Upper lobe of left lung (tissue), 6 donors: ENCODE measurements around the gene SPINK2. TPM values are rescaled to one million over a fixed set of nuclear protein-coding genes. Genes with fewer than 3 reads are reported as not detected.

Experiments used
- ATAC-seq, 2 donors: fragments of 200-7000 bp; cut with Tn5 transposase; one replicate each; pipeline ENCODE4 v1.9.1; 2022; ENCODE audit warnings: mild to moderate bottlenecking in 2 of 2, moderate library complexity in 2 of 2; ENCODE audit not compliant: low FRiP score in 2 of 2
- DNase-seq, 2 donors: peaks; one replicate each; pipeline ENCODE4 v3.0.0-alpha.2; 2019 to 2020
- H3K27ac ChIP-seq, 4 donors: fragments of 200-600 bp; sonication (generic); one replicate each; pipeline ENCODE4 v1.5.1; 2016 to 2019
- H3K27me3 ChIP-seq, 4 donors: fragments of 200-600 bp; sonication (generic); one replicate each; pipeline ENCODE4 v1.5.1; 2017 to 2019
- H3K36me3 ChIP-seq, 4 donors: fragments of 200-600 bp; sonication (generic); one replicate each; pipeline ENCODE4 v1.5.1; 2016 to 2019
- H3K4me1 ChIP-seq, 4 donors: fragments of 200-600 bp; sonication (generic); one replicate each; pipeline ENCODE4 v1.5.1; 2018 to 2019
- H3K4me3 ChIP-seq, 4 donors: fragments of 200-600 bp; sonication (generic); one replicate each; pipeline ENCODE4 v1.5.1; 2017 to 2019; ENCODE audit warnings: mild to moderate bottlenecking in 2 of 4, moderate library complexity in 1 of 4
- H3K9me3 ChIP-seq, 4 donors: fragments of 200-600 bp; sonication (generic); one replicate each; pipeline ENCODE4 v1.5.1; 2018 to 2019
- EP300 ChIP-seq, 4 donors: sonication (generic); formaldehyde crosslinking; IDR thresholded peaks; one replicate each; pipeline ENCODE4 v1.5.1; 2017; ENCODE audit warnings: antibody characterized with exemption in 4 of 4, control low read depth in 2 of 4
- POLR2A ChIP-seq, 4 donors: fragments of 450-650 bp; IDR thresholded peaks; one replicate each; pipeline ENCODE4 v1.5.1; 2016 to 2017; ENCODE audit warnings: antibody characterized with exemption in 4 of 4, mild to moderate bottlenecking in 2 of 4
- POLR2AphosphoS5 ChIP-seq, 2 donors: sonication (generic); formaldehyde crosslinking; IDR thresholded peaks; one replicate each; pipeline ENCODE4 v1.5.1; 2017; ENCODE audit warnings: antibody characterized with exemption in 2 of 2
- WGBS, 2 donors: methylation state at CpG; one replicate each; pipeline ENCODE4 v1.1.5; 2017 to 2018; 5-methylcytosine and 5-hydroxymethylcytosine counted together
- total RNA-seq, 6 donors: library from RNA; depleted of rRNA in 4 of 6; stranded (reverse); fragments of >200 nt in 4 of 6; gene quantifications; one replicate each; pipeline versions ENCODE4 v1.1.0 to v1.2.1, GENCODE V29; 2016 to 2021
- TF ChIP-seq, protein P1 (sequence below), 6 experiments: fragments of 450-650 bp in 4 of 6; fragments of 200-600 bp in 2 of 6; sonication (generic) in 2 of 6; IDR thresholded peaks; one replicate each; pipeline ENCODE4 v1.5.1; 2016 to 2019; ENCODE audit warnings: antibody characterized with exemption in 6 of 6
- donor health status: DM: no; HTN: no; CAD: no; lungs with moderate emphysema.
- donor health status: DM: no; HTN: yes; CAD: no; lungs with severe emphysema.

Gene SPINK2
- total RNA-seq, 6 donors from 2014 or later = not detected

DNA sequence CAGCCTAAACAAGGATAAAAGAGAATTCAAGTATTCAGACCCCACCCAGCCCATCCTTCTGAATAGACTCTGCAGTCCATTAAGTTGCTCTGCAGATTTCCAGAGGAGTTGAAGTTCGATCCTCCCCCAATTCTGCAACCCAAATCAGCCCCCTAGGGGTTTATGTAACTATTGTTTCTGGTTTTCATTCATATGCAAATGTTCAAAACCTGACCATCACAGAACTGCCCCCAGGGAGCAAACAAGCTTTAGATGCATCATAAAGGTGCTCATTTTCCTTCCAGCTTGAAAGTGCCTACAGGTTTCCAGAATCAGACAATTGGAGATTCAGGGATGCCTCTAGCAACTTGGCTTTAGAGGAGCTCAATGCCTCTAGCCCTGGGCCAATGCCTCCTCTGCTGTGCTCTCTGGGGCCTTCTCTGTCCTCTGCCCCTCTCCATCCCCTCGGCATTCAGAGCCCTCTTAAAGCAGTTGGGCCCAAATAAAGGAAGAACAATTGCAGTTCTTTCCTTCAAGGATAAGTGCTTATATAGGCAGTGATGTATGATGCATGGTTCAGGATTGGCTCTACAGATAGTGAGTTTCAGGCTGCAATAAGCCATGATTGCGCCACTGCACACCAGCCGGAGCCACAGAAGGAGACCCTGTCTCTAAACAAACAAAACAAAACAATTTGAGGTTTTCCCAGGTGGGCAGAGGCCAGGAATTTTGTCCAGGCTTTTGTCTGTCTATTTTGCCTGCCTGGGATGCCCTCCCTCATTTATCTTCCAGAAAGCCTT, 23.5 kb upstream of the SPINK2 start:
- no peaks in the 10 kb centered on the region for H3K27me3 ChIP-seq
- no peaks in the 10 kb centered on the region for H3K36me3 ChIP-seq
- H3K4me1 ChIP-seq = peaks cover 0 to 4% (median 0%) of the 10 kb centered on the region in 4 donors
- 70 to 80% methylated on average over 4 of the region's 4 CpGs for WGBS, 2 donors
- no peak overlapping the region for H3K4me3 ChIP-seq
- H3K27ac ChIP-seq = no peak overlapping the region
- no peak for TF ChIP-seq POLR2A (IDR thresholded peaks at IDR 0.05)
- TF ChIP-seq EP300 (IDR thresholded peaks at IDR 0.05) = no peak
- TF ChIP-seq, protein P1, sequence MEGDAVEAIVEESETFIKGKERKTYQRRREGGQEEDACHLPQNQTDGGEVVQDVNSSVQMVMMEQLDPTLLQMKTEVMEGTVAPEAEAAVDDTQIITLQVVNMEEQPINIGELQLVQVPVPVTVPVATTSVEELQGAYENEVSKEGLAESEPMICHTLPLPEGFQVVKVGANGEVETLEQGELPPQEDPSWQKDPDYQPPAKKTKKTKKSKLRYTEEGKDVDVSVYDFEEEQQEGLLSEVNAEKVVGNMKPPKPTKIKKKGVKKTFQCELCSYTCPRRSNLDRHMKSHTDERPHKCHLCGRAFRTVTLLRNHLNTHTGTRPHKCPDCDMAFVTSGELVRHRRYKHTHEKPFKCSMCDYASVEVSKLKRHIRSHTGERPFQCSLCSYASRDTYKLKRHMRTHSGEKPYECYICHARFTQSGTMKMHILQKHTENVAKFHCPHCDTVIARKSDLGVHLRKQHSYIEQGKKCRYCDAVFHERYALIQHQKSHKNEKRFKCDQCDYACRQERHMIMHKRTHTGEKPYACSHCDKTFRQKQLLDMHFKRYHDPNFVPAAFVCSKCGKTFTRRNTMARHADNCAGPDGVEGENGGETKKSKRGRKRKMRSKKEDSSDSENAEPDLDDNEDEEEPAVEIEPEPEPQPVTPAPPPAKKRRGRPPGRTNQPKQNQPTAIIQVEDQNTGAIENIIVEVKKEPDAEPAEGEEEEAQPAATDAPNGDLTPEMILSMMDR (IDR thresholded peaks at IDR 0.05) = no peak
- TF ChIP-seq POLR2AphosphoS5 (IDR thresholded peaks at IDR 0.05) = no peak
- DNase-seq (no peak), ATAC-seq (no peak)
- H3K9me3 ChIP-seq = no peaks in the 10 kb centered on the region

DNA sequence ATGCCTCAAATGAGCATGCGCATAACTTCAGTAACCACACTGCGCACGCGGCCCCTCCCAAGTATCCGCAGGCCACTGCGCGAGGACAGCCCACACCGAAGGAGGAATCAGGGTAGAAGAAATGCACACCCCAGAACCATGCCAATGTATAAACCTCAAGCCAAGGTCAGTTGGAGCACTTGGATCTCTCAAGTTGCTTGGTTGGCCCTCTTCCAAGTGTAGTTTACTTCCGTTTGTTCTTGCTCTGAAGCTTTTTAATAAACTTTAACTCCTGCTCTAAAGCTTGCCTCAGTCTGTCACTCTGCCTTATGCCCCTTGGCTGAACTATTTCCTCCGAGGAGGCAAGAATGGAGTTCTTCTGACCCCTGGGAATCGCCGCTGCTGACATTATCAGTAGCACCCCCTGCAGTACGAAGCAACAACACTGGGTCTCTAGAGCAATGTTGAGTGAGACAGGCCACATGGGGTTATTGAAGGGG, 22.0 kb upstream of the SPINK2 start:
- Histone ChIP-seq H3K27me3 (no peaks in the 10 kb centered on the region), H3K4me3 (no peak overlapping the region), H3K36me3 (no peaks in the 10 kb centered on the region), H3K27ac (no peak overlapping the region), H3K4me1 (peaks cover 0 to 4% (median 0%) of the 10 kb centered on the region in 4 donors), H3K9me3 (no peaks in the 10 kb centered on the region)
- TF ChIP-seq EP300 (IDR thresholded peaks at IDR 0.05) (no peak), POLR2A (IDR thresholded peaks at IDR 0.05) (no peak), POLR2AphosphoS5 (IDR thresholded peaks at IDR 0.05) (no peak)
- TF ChIP-seq, protein P1 (IDR thresholded peaks at IDR 0.05) = no peak
- peak in 1 of 2 donors; percentile 53 for DNase-seq
- ATAC-seq = no peak
- 64 to 72% methylated on average over 13 of the region's 13 CpGs for WGBS, 2 donors

DNA sequence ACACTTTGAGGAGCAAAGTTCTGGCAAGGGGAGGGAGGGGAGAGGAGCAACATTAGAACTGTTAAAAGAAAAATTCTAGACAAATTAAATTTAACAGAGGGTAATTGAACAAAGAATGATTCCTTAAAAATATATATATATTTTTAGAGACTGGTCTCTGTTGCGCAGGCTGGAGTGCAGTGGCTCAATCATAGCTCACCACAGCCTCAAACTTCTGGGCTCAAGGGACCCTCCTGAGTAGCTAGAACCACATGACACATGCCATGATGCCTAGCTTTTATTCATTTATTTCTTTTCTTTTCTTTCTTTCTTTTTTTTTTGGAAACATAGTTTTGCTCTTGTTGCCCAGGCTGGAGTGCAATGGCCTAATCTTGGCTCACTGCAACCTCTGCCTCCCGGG, 19.1 kb upstream of the SPINK2 start:
- no peak for DNase-seq
- Histone ChIP-seq H3K4me1 (peaks cover 0 to 4% (median 0%) of the 10 kb centered on the region in 4 donors), H3K27me3 (no peaks in the 10 kb centered on the region), H3K9me3 (no peaks in the 10 kb centered on the region), H3K36me3 (no peaks in the 10 kb centered on the region), H3K4me3 (no peak overlapping the region), H3K27ac (no peak overlapping the region)
- TF ChIP-seq EP300 (IDR thresholded peaks at IDR 0.05) (no peak), POLR2AphosphoS5 (IDR thresholded peaks at IDR 0.05) (no peak), POLR2A (IDR thresholded peaks at IDR 0.05) (no peak)
- TF ChIP-seq, protein P1 (IDR thresholded peaks at IDR 0.05) = no peak
- WGBS, 2 donors = 95 to 99% methylated on average over 2 of the region's 2 CpGs
- ATAC-seq = no peak

DNA sequence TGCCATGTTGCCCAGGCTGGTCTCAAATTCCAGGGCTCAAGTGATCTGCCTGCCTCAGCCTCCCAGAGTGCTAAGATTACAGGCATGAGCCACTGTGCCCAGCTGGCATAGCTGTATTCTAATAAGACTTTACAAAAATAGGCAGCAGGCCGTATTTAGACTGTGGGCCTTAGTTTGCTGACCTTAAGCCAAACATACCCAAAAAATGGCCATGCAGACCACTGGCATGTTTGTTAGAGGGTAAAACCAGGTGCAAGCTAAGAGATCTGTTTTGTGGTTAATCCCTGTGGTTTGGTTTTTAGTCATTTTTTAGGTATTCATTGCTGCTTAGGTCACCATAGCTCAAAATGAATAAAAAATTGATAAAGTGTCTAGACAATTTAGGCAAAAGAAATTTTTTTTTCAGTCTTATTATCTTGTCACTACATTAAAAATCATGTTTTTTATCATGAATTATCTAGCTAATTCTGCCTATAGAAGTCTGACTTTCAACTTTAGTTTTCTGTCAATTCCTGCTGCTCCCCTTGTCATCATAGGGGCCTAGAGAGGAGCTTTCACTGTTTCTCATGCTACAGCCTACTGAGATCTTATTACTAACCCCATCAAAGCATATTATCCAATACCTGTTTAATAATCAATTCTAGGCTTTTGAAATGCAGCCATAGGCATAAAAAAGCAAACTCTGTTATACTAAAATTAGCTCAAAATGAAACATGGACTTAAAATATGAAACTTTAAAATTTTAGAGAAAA, 7.5 kb upstream of the SPINK2 start:
- 86% methylated on average over 1 of the region's 1 CpG for WGBS, 2 donors
- Histone ChIP-seq H3K4me3 (no peak overlapping the region), H3K4me1 (no peaks in the 10 kb centered on the region), H3K9me3 (no peaks in the 10 kb centered on the region), H3K27me3 (no peaks in the 10 kb centered on the region), H3K36me3 (no peaks in the 10 kb centered on the region), H3K27ac (no peak overlapping the region)
- TF ChIP-seq POLR2A (IDR thresholded peaks at IDR 0.05) (no peak), EP300 (IDR thresholded peaks at IDR 0.05) (no peak), POLR2AphosphoS5 (IDR thresholded peaks at IDR 0.05) (no peak)
- TF ChIP-seq, protein P1 (IDR thresholded peaks at IDR 0.05) = no peak
- no peak for DNase-seq
- ATAC-seq = no peak
